GM20000 (cell line): ENCODE data around the gene NOVA1.

Experiments used
- DNase-seq: peaks from one replicate; pipeline ENCODE4 v3.0.0; 2012; ENCODE audit warnings: low spot score
- CTCF ChIP-seq: IDR thresholded peaks from 2 replicates; pipeline ENCODE4 v1.5.1; 2012; ENCODE audit warnings: mild to moderate bottlenecking, control low read depth; ENCODE audit errors: extremely low read depth, missing control alignments

NOVA1 gene

GRCh38 chr14:26414926-26415325, 182.9 kb downstream of the NOVA1 start:
- no peak for DNase-seq
- TF ChIP-seq CTCF, result no peak

GRCh38 chr14:26414103-26414502, 183.7 kb downstream of the NOVA1 start:
- DNase-seq, result no peak
- no peak for TF ChIP-seq CTCF

GRCh38 chr14:26412421-26412820, 185.4 kb downstream of the NOVA1 start:
- DNase-seq, result no peak
- TF ChIP-seq CTCF, result no peak

- DNase-seq, result no peak
- TF ChIP-seq CTCF, result no peak
These were observed 187.6 kb downstream of the NOVA1 start for GRCh38 chr14:26410189-26410685.

- TF ChIP-seq CTCF, result no peak
- DNase-seq, result no peak
These were observed 192.9 kb downstream of the NOVA1 start for GRCh38 chr14:26404927-26405326.

- TF ChIP-seq CTCF, result no peak
- no peak for DNase-seq
These were observed 194.1 kb downstream of the NOVA1 start for GRCh38 chr14:26403760-26404159.

- DNase-seq, result no peak
- TF ChIP-seq CTCF, result no peak
These were observed 195.7 kb downstream of the NOVA1 start for GRCh38 chr14:26402126-26402525.
